Aorta (tissue), 5 donors: ENCODE results near the gene MYT1. TPM values are rescaled to one million over a fixed set of nuclear protein-coding genes. Genes with fewer than 3 reads are reported as not detected.

Experiments used
- ATAC-seq: fragments of 200-7000 bp; cut with Tn5 transposase; one replicate; pipeline ENCODE4 v1.9.1; 2022; ENCODE audit warnings: moderate library complexity; ENCODE audit not compliant: low FRiP score
- DNase-seq, 2 donors: peaks; one replicate each; pipeline ENCODE4 v3.0.0-alpha.2; 2020
- H3K27ac ChIP-seq, 2 donors: one replicate each; pipeline ENCODE4 v1.5.1; 2013; ENCODE audit warnings: low read length in 2 of 2, mild to moderate bottlenecking in 2 of 2, moderate library complexity in 2 of 2, control low read depth in 1 of 2, inconsistent platforms in 1 of 2, low read depth in 1 of 2
- H3K27me3 ChIP-seq, 2 donors: one replicate each; pipeline ENCODE4 v1.6.1; 2013; ENCODE audit warnings: control low read depth in 1 of 2, low read length in 1 of 2, mild to moderate bottlenecking in 1 of 2, moderate library complexity in 1 of 2; ENCODE audit not compliant: insufficient read depth in 2 of 2, control insufficient read depth in 1 of 2
- H3K36me3 ChIP-seq, 2 donors: one replicate each; pipeline ENCODE4 v1.6.1; 2013; ENCODE audit warnings: control low read depth in 1 of 2, low read length in 1 of 2, mild to moderate bottlenecking in 1 of 2; ENCODE audit not compliant: insufficient read depth in 2 of 2, control insufficient read depth in 1 of 2
- H3K4me1 ChIP-seq, 2 donors: one replicate each; pipeline ENCODE4 v1.6.1; 2013; ENCODE audit warnings: low read length in 2 of 2, control low read depth in 1 of 2, mild to moderate bottlenecking in 1 of 2, moderate library complexity in 1 of 2; ENCODE audit not compliant: insufficient read depth in 2 of 2, control insufficient read depth in 1 of 2
- H3K4me3 ChIP-seq, 2 donors: one replicate each; pipeline ENCODE4 v1.5.1; 2013; ENCODE audit warnings: low read length in 2 of 2, control low read depth in 1 of 2, mild to moderate bottlenecking in 1 of 2
- H3K9me3 ChIP-seq: one replicate; pipeline ENCODE4 v1.6.1; 2013; ENCODE audit warnings: mild to moderate bottlenecking, low read length; ENCODE audit not compliant: control insufficient read depth
- WGBS, 2 donors: extraction: QIAGEN DNeasy Blood & Tissue Kit; methylation state at CpG; one replicate each; pipeline ENCODE4 v1.1.7; 2013; 5-methylcytosine and 5-hydroxymethylcytosine counted together
- intact Hi-C, 2 donors: fragments of 100-400 bp; cut with DNase I; formaldehyde crosslinking; loops; one replicate each; pipeline versions ENCODE4 v1.14.2 to v1.15.0; 2022
- polyA plus RNA-seq, 2 donors: library from polyadenylated mRNA; stranded (reverse); fragments of 200-250 nt; gene quantifications; one replicate each; pipeline ENCODE4 v1.2.3, GENCODE V29; 2013
- total RNA-seq, 2 donors: library from RNA; stranded (reverse); fragmentation: NEBNext Ultra II Directional; extraction: Animal tissue kit (Norgen Biotek cat#: 25700); gene quantifications; one replicate each; pipeline ENCODE4 v1.2.1, GENCODE V29; 2021
- donor health status: healthy with polysubstance abuse.
- donor health status: Bipolar disorder and iron deficiency.
- donor health status: DM: no; HTN: no; CAD: no.
- donor health status: DM: no; HTN: no; CAD: no.
- donor health status: DM: yes; HTN: yes; CAD: no.

The MYT1 gene
- total and polyA plus RNA-seq, 4 donors = not detected

GRCh38 chr20:64156886-64157875 is 7.1 kb upstream of the MYT1 start:
- H3K4me3 ChIP-seq = no peak overlapping the region
- intact Hi-C loops = no loop called here
- DNase-seq (no peak), ATAC-seq (no peak)
- no peaks in the 10 kb centered on the region for H3K9me3 ChIP-seq
- H3K4me1 ChIP-seq = no peaks in the 10 kb centered on the region
- H3K27ac ChIP-seq = no peak overlapping the region
- no peaks in the 10 kb centered on the region for H3K36me3 ChIP-seq
- 71 to 75% methylated on average over 27 of the region's 27 CpGs for WGBS, 2 donors
- H3K27me3 ChIP-seq = no peaks in the 10 kb centered on the region

GRCh38 chr20:64157878-64158277 is 6.4 kb upstream of the MYT1 start:
- Histone ChIP-seq H3K4me3 (no peak overlapping the region), H3K9me3 (no peaks in the 10 kb centered on the region), H3K4me1 (no peaks in the 10 kb centered on the region), H3K27me3 (no peaks in the 10 kb centered on the region), H3K27ac (no peak overlapping the region), H3K36me3 (no peaks in the 10 kb centered on the region)
- ATAC-seq (no peak), DNase-seq (no peak)
- 75 to 83% methylated on average over 1 of the region's 1 CpG for WGBS, 2 donors
- intact Hi-C loops = no loop called here

GRCh38 chr20:64158346-64159285 is 5.6 kb upstream of the MYT1 start:
- Histone ChIP-seq H3K4me3 (no peak overlapping the region), H3K27me3 (no peaks in the 10 kb centered on the region), H3K27ac (no peak overlapping the region), H3K9me3 (no peaks in the 10 kb centered on the region), H3K36me3 (no peaks in the 10 kb centered on the region), H3K4me1 (no peaks in the 10 kb centered on the region)
- intact Hi-C loops = no loop called here
- no peak for DNase-seq
- no peak for ATAC-seq
- 68 to 77% methylated on average over 9 of the region's 9 CpGs for WGBS, 2 donors

GRCh38 chr20:64159286-64159680 is 5.0 kb upstream of the MYT1 start:
- Histone ChIP-seq H3K36me3 (no peaks in the 10 kb centered on the region), H3K9me3 (no peaks in the 10 kb centered on the region), H3K4me1 (no peaks in the 10 kb centered on the region), H3K27ac (no peak overlapping the region), H3K4me3 (no peak overlapping the region), H3K27me3 (no peaks in the 10 kb centered on the region)
- DNase-seq = peak in 1 of 2 donors; percentile 27
- intact Hi-C loops = no loop called here
- WGBS, 2 donors = 79 to 84% methylated on average over 8 of the region's 8 CpGs
- ATAC-seq = no peak

- no peak overlapping the region for H3K4me3 ChIP-seq
- H3K27me3 ChIP-seq = no peaks in the 10 kb centered on the region
- WGBS, 2 donors = 61 to 67% methylated on average over 7 of the region's 7 CpGs
- no peak for DNase-seq
- H3K9me3 ChIP-seq = no peaks in the 10 kb centered on the region
- H3K4me1 ChIP-seq = no peaks in the 10 kb centered on the region
- H3K27ac ChIP-seq = no peak overlapping the region
- no peak for ATAC-seq
- intact Hi-C loops = no loop called here
- no peaks in the 10 kb centered on the region for H3K36me3 ChIP-seq
These were observed 4.5 kb upstream of the MYT1 start for GRCh38 chr20:64159711-64160110.

GRCh38 chr20:64160118-64160517 is 4.1 kb upstream of the MYT1 start:
- no peak for ATAC-seq
- WGBS, 2 donors = 29 to 34% methylated on average over 5 of the region's 5 CpGs
- Histone ChIP-seq H3K9me3 (no peaks in the 10 kb centered on the region), H3K27me3 (no peaks in the 10 kb centered on the region), H3K4me3 (no peak overlapping the region), H3K36me3 (no peaks in the 10 kb centered on the region), H3K27ac (no peak overlapping the region), H3K4me1 (no peaks in the 10 kb centered on the region)
- intact Hi-C loops = no loop called here
- DNase-seq = no peak

- intact Hi-C loops = no loop called here
- no peak overlapping the region for H3K4me3 ChIP-seq
- H3K9me3 ChIP-seq = no peaks in the 10 kb centered on the region
- H3K36me3 ChIP-seq = no peaks in the 10 kb centered on the region
- DNase-seq (no peak), ATAC-seq (no peak)
- no peaks in the 10 kb centered on the region for H3K4me1 ChIP-seq
- no peak overlapping the region for H3K27ac ChIP-seq
- H3K27me3 ChIP-seq = no peaks in the 10 kb centered on the region
- 41 to 42% methylated on average over 32 of the region's 32 CpGs for WGBS, 2 donors
These were observed 3.5 kb upstream of the MYT1 start for GRCh38 chr20:64160526-64161355.
